Osteocyte (in vitro differentiated cells): ENCODE results near the gene ACSS1. TPM values are rescaled to one million over a fixed set of nuclear protein-coding genes. Genes with fewer than 3 reads are reported as not detected.

Experiments used
- DNase-seq: peaks from one replicate; pipeline ENCODE4 v3.0.0; 2021; ENCODE audit warnings: mixed read lengths; ENCODE audit not compliant: unreplicated experiment; ENCODE audit errors: extremely low spot score
- H3K27ac Mint-ChIP-seq: one replicate; pipeline ENCODE4 v1.8.0; 2021; ENCODE audit warnings: mild to moderate bottlenecking, mixed read lengths; ENCODE audit not compliant: unreplicated experiment
- H3K27me3 Mint-ChIP-seq: one replicate; pipeline ENCODE4 v1.8.0; 2021; ENCODE audit warnings: mixed read lengths; ENCODE audit not compliant: unreplicated experiment
- H3K36me3 Mint-ChIP-seq: one replicate; pipeline ENCODE4 v1.8.0; 2021; ENCODE audit warnings: mixed read lengths; ENCODE audit not compliant: unreplicated experiment
- H3K4me1 Mint-ChIP-seq: one replicate; pipeline ENCODE4 v1.8.0; 2021; ENCODE audit warnings: mixed read lengths; ENCODE audit not compliant: unreplicated experiment
- H3K4me3 Mint-ChIP-seq: one replicate; pipeline ENCODE4 v1.8.0; 2021; ENCODE audit warnings: mild to moderate bottlenecking, moderate library complexity, mixed read lengths; ENCODE audit not compliant: unreplicated experiment
- H3K9me3 Mint-ChIP-seq: one replicate; pipeline ENCODE4 v1.8.0; 2021; ENCODE audit warnings: mixed read lengths; ENCODE audit not compliant: unreplicated experiment
- CTCF ChIP-seq: fragments of 200-600 bp; sonication (generic); IDR thresholded peaks from 2 replicates; pipeline ENCODE4 v1.5.0; 2021; ENCODE audit warnings: antibody characterized with exemption, mild to moderate bottlenecking, moderate library complexity
- total RNA-seq: library from RNA; stranded (reverse); gene quantifications from 2 replicates; pipeline ENCODE4 v1.2.1, GENCODE V29; 2021

The ACSS1 gene
- total RNA-seq, 1 donor from 2014 or later = 8.2 TPM

GRCh38 chr20:24983896-24984295 is 74.0 kb downstream of the ACSS1 start:
- H3K27ac Mint-ChIP-seq = no peak overlapping the region
- H3K9me3 Mint-ChIP-seq = no peaks in the 10 kb centered on the region
- H3K36me3 Mint-ChIP-seq = peaks cover 32% of the 10 kb centered on the region
- no peak for TF ChIP-seq CTCF
- no peaks in the 10 kb centered on the region for H3K27me3 Mint-ChIP-seq
- H3K4me1 Mint-ChIP-seq = no peaks in the 10 kb centered on the region
- DNase-seq = peak; percentile 71
- H3K4me3 Mint-ChIP-seq = no peak overlapping the region

GRCh38 chr20:24981790-24982189 is 76.1 kb downstream of the ACSS1 start:
- peaks cover 2% of the 10 kb centered on the region for H3K9me3 Mint-ChIP-seq
- DNase-seq = no peak
- no peak overlapping the region for H3K27ac Mint-ChIP-seq
- H3K4me1 Mint-ChIP-seq = no peaks in the 10 kb centered on the region
- H3K36me3 Mint-ChIP-seq = peaks cover 49% of the 10 kb centered on the region
- TF ChIP-seq CTCF = no peak
- H3K4me3 Mint-ChIP-seq = no peak overlapping the region
- no peaks in the 10 kb centered on the region for H3K27me3 Mint-ChIP-seq

- Mint-ChIP-seq H3K27me3 (no peaks in the 10 kb centered on the region), H3K36me3 (peaks cover 54% of the 10 kb centered on the region), H3K4me1 (no peaks in the 10 kb centered on the region), H3K27ac (no peak overlapping the region), H3K4me3 (no peak overlapping the region), H3K9me3 (peaks cover 6% of the 10 kb centered on the region)
- no peak for DNase-seq
- TF ChIP-seq CTCF = no peak
Observed at GRCh38 chr20:24981282-24981681, 76.7 kb downstream of the ACSS1 start.

- Mint-ChIP-seq H3K27ac (no peak overlapping the region), H3K4me1 (no peaks in the 10 kb centered on the region), H3K9me3 (peaks cover 14% of the 10 kb centered on the region), H3K4me3 (no peak overlapping the region), H3K36me3 (peaks cover 62% of the 10 kb centered on the region), H3K27me3 (no peaks in the 10 kb centered on the region)
- no peak for DNase-seq
- no peak for TF ChIP-seq CTCF
Observed at GRCh38 chr20:24980291-24981053, 77.5 kb downstream of the ACSS1 start.

GRCh38 chr20:24979036-24979960 is 78.6 kb downstream of the ACSS1 start:
- peaks cover 16% of the 10 kb centered on the region for H3K9me3 Mint-ChIP-seq
- peaks cover 69% of the 10 kb centered on the region for H3K36me3 Mint-ChIP-seq
- TF ChIP-seq CTCF = no peak
- H3K4me3 Mint-ChIP-seq = no peak overlapping the region
- H3K4me1 Mint-ChIP-seq = no peaks in the 10 kb centered on the region
- no peaks in the 10 kb centered on the region for H3K27me3 Mint-ChIP-seq
- H3K27ac Mint-ChIP-seq = no peak overlapping the region
- DNase-seq = peak; percentile 74
